ENCODE results near the gene A1CF.
"Not testable (repeated sequence)": the region's sequence is repeated elsewhere in the genome, so short reads cannot be mapped to it uniquely, and the experiment has no call there.

- not testable (repeated sequence) for TF ChIP-seq SUZ12 (IDR thresholded peaks at IDR 0.05; ENCODE audit: extremely low read depth, insufficient read depth, insufficient read length); ZNF274 (IDR thresholded peaks at IDR 0.05; ENCODE audit: low read depth, low read length)
These were observed 110.6 kb downstream of the A1CF start for GRCh38 chr10:50774868-50775267.

Measured in NT2/D1 (cell line).